ENCODE data around the gene NOS1AP.

- no peak for TF ChIP-seq POLR2A (IDR thresholded peaks at IDR 0.05; ENCODE audit: low read depth, low read length)
- no peak for TF ChIP-seq POLR2AphosphoS5 (IDR thresholded peaks at IDR 0.05; ENCODE audit: low read depth, low read length)
Observed at GRCh38 chr1:162204823-162205155, 135.3 kb downstream of the NOS1AP start.
